Measurements from ENCODE around the gene TCEANC.
A peak's percentile ranks its signal among the peaks of the same experiment; 100 is the strongest.
"Not testable (repeated sequence)": the region's sequence is repeated elsewhere in the genome, so short reads cannot be mapped to it uniquely, and the experiment has no call there.

The TCEANC gene, protein sequence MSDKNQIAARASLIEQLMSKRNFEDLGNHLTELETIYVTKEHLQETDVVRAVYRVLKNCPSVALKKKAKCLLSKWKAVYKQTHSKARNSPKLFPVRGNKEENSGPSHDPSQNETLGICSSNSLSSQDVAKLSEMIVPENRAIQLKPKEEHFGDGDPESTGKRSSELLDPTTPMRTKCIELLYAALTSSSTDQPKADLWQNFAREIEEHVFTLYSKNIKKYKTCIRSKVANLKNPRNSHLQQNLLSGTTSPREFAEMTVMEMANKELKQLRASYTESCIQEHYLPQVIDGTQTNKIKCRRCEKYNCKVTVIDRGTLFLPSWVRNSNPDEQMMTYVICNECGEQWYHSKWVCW

DNA sequence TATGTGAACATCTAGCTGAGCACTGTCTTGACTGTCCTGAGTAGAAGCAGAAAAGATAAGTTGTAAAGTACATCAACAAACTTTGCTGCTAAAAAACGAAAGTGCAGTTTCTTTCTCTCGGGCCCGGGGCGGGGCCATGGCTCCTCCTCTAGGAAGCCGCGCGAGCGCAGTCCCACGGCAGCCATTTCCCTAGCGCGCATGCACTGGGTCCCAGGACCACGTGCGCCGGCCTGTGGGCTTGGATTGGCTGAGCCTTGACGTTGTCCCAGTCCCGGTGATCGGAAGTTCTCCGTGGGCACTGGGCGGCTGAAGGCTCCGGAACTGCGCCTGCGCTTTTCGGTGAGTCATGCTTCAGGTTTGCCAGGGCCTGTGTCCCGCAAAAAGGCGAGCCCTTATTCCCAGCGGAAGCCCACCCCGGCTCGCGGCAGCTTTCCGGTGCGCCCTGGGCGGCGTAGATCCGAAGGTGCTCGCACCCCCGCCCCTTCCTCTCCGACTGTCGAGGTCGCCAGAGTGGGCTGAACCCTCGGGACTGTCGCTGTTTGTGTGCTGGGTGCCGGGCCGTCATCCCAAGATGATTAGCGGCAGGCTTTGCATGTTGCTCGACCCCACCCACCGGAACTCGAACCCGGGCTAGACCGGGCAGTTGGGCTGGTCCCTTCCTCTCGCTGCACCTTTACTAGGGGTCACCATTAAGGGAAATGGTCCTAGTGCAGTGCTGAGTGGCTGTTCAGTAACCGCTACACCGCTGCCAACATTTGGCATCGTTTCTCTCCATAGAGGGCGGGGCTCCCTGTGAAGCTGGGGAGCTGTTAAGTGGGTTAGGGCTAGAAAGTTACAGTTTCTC lies at the start of gene TCEANC:
TSS of gene TCEANC (plus strand) at position 292 of the 844 bp plus-strand sequence. CDS start 9,368 bp downstream, outside the sequence.
- Histone ChIP-seq H3K36me3 (ENCODE audit: control insufficient read depth, insufficient read depth, low read length) (no peaks in the 10 kb centered on the region), H3K27me3 (ENCODE audit: control insufficient read depth, insufficient read depth, low read length) (no peaks in the 10 kb centered on the region)

DNA sequence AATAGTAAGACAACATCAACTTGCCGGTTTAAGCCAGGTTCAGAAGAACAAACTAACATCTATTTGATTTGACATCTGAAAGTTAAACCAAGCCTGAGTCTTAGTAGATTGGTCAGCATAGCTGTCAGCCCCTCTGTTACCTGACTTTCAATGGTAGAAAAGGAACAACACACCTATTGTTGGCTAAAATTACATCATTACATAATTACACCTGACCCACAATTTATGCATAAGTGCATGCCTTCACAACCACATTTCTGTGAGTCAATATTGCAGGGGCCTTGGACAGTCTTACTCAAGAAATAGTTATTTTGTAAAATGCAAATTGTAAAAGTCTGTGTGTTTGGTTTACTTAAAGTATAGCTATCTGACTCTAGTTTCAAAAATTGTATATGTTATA lies 47.3 kb upstream of the TCEANC start:
- Histone ChIP-seq H3K27me3 (ENCODE audit: control insufficient read depth, insufficient read depth, low read length) (no peaks in the 10 kb centered on the region), H3K9me3 (ENCODE audit: control insufficient read depth, low read length) (no peaks in the 10 kb centered on the region), H3K4me3 (ENCODE audit: low read length) (no peak overlapping the region), H3K4me1 (ENCODE audit: control insufficient read depth, insufficient read depth, low read length) (no peaks in the 10 kb centered on the region), H3K9ac (ENCODE audit: low read length) (no peak overlapping the region), H3K36me3 (ENCODE audit: control insufficient read depth, insufficient read depth, low read length) (no peaks in the 10 kb centered on the region)

More for the DNA sequence above, at the start of gene TCEANC:
- Histone ChIP-seq H3K9me3 (ENCODE audit: control insufficient read depth, low read length) (no peaks in the 10 kb centered on the region), H3K4me1 (ENCODE audit: control insufficient read depth, insufficient read depth, low read length) (no peaks in the 10 kb centered on the region), H3K4me3 (ENCODE audit: low read length) (peak within 1 kb of the TSS; percentile 32), H3K9ac (ENCODE audit: low read length) (peak within 1 kb of the TSS; percentile 72)

DNA sequence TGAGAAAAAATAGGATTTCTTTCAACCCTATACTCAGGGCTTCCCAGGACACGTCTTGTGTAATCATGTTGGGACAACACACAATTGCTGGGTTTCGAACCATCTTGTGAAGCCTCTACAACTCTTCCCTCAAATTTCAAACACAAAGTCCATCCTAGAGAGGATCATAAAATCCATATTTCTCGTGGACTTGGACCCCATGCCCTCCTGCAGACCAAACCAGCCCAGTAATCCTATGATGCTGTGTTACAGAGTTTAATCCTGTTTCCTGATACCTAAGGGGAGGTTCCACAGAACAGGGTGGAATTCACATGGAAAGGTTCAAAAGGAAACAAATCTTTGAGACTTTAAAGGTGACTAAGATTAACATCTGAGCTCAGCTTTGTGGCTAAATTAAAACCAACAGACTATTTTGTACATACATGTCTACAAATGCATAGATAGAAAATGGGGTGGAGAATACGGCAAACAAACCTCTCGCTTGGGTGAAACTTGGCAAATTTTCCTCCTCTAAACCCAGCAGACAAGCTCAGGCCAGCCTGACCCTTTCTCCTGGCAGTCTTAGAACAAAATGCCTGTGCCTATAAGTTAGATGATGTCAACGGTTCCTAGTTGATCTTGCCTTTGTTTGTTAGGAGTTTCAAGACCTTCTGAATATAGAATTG lies 45.5 kb upstream of the TCEANC start:
- Histone ChIP-seq H3K9me3 (ENCODE audit: control insufficient read depth, low read length) (no peaks in the 10 kb centered on the region), H3K36me3 (ENCODE audit: control insufficient read depth, insufficient read depth, low read length) (no peaks in the 10 kb centered on the region), H3K27me3 (ENCODE audit: control insufficient read depth, insufficient read depth, low read length) (no peaks in the 10 kb centered on the region), H3K4me3 (ENCODE audit: low read length) (no peak overlapping the region), H3K9ac (ENCODE audit: low read length) (no peak overlapping the region), H3K4me1 (ENCODE audit: control insufficient read depth, insufficient read depth, low read length) (no peaks in the 10 kb centered on the region)

DNA sequence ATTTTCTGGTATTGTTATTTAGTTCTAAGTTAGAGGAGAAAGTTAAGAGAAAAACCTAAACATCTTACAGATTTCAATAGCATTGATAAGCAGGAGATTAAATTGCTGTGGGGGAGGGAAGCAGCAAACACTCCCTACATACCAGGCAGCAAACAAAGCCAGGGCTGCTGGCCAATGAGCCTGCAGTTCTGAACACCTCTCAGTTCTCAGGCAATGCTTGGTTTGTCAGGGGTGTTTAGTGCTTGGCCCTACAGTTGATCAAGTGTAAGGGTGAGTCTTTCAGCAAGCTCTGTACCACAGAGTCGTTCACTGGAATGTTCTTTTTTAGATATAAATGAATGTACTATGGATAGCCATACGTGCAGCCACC lies 45.0 kb upstream of the TCEANC start:
- Histone ChIP-seq H3K9ac (ENCODE audit: low read length) (no peak overlapping the region), H3K4me3 (ENCODE audit: low read length) (no peak overlapping the region), H3K4me1 (ENCODE audit: control insufficient read depth, insufficient read depth, low read length) (no peaks in the 10 kb centered on the region), H3K36me3 (ENCODE audit: control insufficient read depth, insufficient read depth, low read length) (no peaks in the 10 kb centered on the region), H3K27me3 (ENCODE audit: control insufficient read depth, insufficient read depth, low read length) (no peaks in the 10 kb centered on the region), H3K9me3 (ENCODE audit: control insufficient read depth, low read length) (no peaks in the 10 kb centered on the region)

DNA sequence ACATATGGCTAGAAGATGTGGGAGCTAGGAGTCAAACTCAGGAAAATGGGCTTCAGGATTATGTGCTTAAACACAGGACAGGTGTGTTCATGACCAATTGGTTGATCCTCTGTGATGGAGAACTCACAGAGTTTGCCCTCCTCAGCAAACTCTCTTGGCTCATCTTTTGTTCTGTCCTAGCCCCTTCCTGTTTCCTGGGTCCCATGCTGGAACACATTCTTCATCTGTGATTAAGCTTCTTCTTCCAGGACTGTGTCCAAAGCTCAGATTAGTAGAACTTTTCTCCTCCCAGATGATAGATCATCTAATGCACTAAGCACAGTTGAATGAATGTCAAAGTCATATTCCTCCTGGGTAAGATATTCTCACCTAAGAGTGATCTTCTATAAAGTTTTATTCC lies 38.8 kb upstream of the TCEANC start:
- Histone ChIP-seq H3K9me3 (ENCODE audit: control insufficient read depth, low read length) (no peaks in the 10 kb centered on the region), H3K9ac (ENCODE audit: low read length) (no peak overlapping the region), H3K27me3 (ENCODE audit: control insufficient read depth, insufficient read depth, low read length) (no peaks in the 10 kb centered on the region), H3K36me3 (ENCODE audit: control insufficient read depth, insufficient read depth, low read length) (no peaks in the 10 kb centered on the region), H3K4me1 (ENCODE audit: control insufficient read depth, insufficient read depth, low read length) (no peaks in the 10 kb centered on the region), H3K4me3 (ENCODE audit: low read length) (no peak overlapping the region)

DNA sequence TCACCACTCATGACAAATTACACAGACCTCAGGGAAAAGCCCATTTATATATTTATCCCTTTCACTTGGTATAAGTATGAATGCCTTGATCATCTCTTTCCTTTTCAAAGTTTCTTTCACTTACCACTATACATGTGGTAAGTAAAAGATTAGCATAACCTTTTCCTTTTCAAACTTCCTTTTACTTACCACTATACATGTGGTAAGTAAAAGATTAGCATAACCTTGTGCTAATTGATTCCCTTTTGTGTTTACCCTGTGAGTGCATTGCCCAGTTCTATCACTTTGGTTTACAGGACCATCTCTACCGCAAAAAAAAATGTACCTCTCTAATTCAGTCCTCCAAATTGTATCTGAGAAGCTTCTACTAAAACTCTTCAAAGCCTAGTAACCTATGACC lies 32.7 kb upstream of the TCEANC start:
- Histone ChIP-seq H3K9ac (ENCODE audit: low read length) (no peak overlapping the region), H3K4me1 (ENCODE audit: control insufficient read depth, insufficient read depth, low read length) (no peaks in the 10 kb centered on the region), H3K4me3 (ENCODE audit: low read length) (no peak overlapping the region), H3K36me3 (ENCODE audit: control insufficient read depth, insufficient read depth, low read length) (no peaks in the 10 kb centered on the region), H3K9me3 (ENCODE audit: control insufficient read depth, low read length) (no peaks in the 10 kb centered on the region), H3K27me3 (ENCODE audit: control insufficient read depth, insufficient read depth, low read length) (no peaks in the 10 kb centered on the region)

DNA sequence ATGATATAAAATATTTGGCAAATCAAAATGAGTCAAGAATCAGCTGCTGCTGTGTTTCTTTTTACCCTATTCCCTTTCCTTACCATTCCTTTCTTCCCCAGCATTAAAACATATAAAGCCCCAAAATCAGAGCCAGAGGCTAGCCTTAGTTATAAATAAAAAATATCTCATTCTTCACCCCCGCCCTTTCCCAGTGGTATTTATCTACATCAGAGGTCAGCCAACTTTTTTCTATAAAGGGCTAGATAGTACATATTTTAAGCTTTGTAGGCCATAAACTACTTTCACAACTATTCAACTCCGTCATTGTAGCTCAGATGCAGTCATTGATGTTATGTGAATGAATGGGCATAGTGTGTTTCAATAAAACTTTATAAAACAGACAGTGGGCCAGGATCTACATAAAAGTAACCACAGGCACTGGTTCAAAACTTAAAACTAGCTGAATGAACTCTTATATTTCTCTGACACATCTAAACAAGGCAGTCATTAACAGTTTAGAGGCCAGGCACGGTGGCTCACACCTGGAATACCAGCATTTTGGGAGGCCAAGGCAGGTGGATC lies 30.5 kb upstream of the TCEANC start:
- Histone ChIP-seq H3K4me1 (ENCODE audit: control insufficient read depth, insufficient read depth, low read length) (no peaks in the 10 kb centered on the region), H3K36me3 (ENCODE audit: control insufficient read depth, insufficient read depth, low read length) (no peaks in the 10 kb centered on the region), H3K9ac (ENCODE audit: low read length) (no peak overlapping the region), H3K27me3 (ENCODE audit: control insufficient read depth, insufficient read depth, low read length) (no peaks in the 10 kb centered on the region), H3K9me3 (ENCODE audit: control insufficient read depth, low read length) (no peaks in the 10 kb centered on the region), H3K4me3 (ENCODE audit: low read length) (no peak overlapping the region)

DNA sequence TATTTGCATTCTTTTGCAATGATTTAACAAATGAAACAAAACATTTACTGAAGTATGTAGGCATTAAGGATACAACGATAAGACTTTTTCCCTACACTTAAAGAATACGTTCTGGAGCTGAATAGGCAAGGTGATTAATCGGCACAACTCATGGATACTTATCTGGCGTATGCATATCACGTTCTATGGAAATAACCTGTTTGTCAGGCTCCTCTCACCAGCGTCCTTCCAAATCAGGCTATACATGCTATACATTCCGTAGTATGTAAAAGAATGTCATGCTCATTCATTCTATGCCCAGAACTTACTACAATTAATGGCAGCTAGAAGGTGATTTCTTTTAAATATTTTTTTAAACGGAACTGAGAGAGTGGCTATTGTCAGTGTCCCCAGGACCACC lies 25.6 kb upstream of the TCEANC start:
- Histone ChIP-seq H3K4me3 (ENCODE audit: low read length) (no peak overlapping the region), H3K4me1 (ENCODE audit: control insufficient read depth, insufficient read depth, low read length) (no peaks in the 10 kb centered on the region), H3K9ac (ENCODE audit: low read length) (no peak overlapping the region), H3K27me3 (ENCODE audit: control insufficient read depth, insufficient read depth, low read length) (no peaks in the 10 kb centered on the region), H3K9me3 (ENCODE audit: control insufficient read depth, low read length) (no peaks in the 10 kb centered on the region), H3K36me3 (ENCODE audit: control insufficient read depth, insufficient read depth, low read length) (no peaks in the 10 kb centered on the region)

DNA sequence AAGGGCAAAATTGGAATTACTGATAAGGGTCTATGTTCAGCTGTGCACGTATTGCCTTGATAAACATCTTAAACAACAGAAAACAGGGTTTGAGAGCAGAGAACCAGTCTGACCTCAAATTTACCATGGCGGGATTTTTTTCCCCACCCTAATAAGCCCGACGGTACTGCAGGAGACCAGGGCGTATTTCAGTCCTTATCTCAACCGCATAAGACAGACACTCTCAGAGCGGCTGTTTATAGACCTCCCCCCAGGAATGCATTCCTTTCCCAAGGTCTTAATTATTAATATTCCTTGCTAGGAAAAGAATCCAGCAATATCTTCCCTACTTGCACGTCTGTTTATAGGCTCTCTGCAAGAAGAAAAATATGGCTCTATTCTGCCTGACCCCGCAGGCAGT lies 15.7 kb upstream of the TCEANC start:
- H3K9me3 ChIP-seq (ENCODE audit: control insufficient read depth, low read length); H3K4me1 ChIP-seq (ENCODE audit: control insufficient read depth, insufficient read depth, low read length); H3K27me3 ChIP-seq (ENCODE audit: control insufficient read depth, insufficient read depth, low read length); H3K36me3 ChIP-seq (ENCODE audit: control insufficient read depth, insufficient read depth, low read length); H3K4me3 ChIP-seq (ENCODE audit: low read length); H3K9ac ChIP-seq (ENCODE audit: low read length): not testable (repeated sequence)

DNA sequence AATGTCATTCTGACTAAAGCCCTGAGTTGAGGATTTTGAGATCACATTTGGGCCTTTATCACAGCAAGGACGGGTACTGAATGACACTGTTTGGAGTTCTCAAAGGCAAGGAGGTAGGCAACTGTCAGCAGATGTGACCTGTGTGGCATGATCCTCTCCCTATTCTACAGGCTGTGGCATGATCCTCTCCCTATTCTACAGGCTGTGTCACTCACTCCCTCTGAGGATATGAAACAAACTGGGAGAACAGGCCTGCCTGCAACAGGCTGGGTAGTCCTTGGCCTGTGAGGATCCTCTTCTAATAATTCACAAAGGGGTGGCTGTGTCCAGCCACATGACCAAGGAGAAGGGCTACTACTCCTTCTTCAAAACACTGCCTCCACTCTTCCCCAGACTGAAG lies 14.9 kb upstream of the TCEANC start:
- H3K36me3 ChIP-seq (ENCODE audit: control insufficient read depth, insufficient read depth, low read length) = no peaks in the 10 kb centered on the region
- H3K4me1 ChIP-seq (ENCODE audit: control insufficient read depth, insufficient read depth, low read length) = no peaks in the 10 kb centered on the region
- no peak overlapping the region for H3K4me3 ChIP-seq (ENCODE audit: low read length)
- H3K9ac ChIP-seq (ENCODE audit: low read length) = no peak overlapping the region
- H3K27me3 ChIP-seq (ENCODE audit: control insufficient read depth, insufficient read depth, low read length) = no peaks in the 10 kb centered on the region
- H3K9me3 ChIP-seq (ENCODE audit: control insufficient read depth, low read length) = no peaks in the 10 kb centered on the region

DNA sequence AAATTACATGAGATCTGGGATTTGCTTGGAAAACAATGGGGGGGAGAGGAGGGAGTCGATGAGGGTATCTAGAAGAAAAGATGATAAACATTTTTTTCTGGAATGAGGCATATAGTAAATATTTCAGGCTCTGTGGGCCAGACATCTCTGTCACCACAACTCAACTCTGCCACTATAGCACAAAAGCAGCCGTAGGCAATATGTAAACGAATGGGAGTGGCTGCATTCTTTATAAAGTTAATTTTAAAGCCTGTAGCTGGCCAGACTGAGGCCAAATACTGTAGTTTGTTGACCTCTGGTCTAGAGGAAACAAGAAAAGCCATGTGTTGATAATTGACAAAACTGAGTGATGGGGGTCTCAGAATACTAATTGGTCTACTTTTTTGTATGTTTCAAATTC lies 14.1 kb upstream of the TCEANC start:
- no peaks in the 10 kb centered on the region for H3K36me3 ChIP-seq (ENCODE audit: control insufficient read depth, insufficient read depth, low read length)
- H3K4me1 ChIP-seq (ENCODE audit: control insufficient read depth, insufficient read depth, low read length) = no peaks in the 10 kb centered on the region
- no peaks in the 10 kb centered on the region for H3K27me3 ChIP-seq (ENCODE audit: control insufficient read depth, insufficient read depth, low read length)
- no peak overlapping the region for H3K4me3 ChIP-seq (ENCODE audit: low read length)
- no peak overlapping the region for H3K9ac ChIP-seq (ENCODE audit: low read length)
- H3K9me3 ChIP-seq (ENCODE audit: control insufficient read depth, low read length) = no peaks in the 10 kb centered on the region

DNA sequence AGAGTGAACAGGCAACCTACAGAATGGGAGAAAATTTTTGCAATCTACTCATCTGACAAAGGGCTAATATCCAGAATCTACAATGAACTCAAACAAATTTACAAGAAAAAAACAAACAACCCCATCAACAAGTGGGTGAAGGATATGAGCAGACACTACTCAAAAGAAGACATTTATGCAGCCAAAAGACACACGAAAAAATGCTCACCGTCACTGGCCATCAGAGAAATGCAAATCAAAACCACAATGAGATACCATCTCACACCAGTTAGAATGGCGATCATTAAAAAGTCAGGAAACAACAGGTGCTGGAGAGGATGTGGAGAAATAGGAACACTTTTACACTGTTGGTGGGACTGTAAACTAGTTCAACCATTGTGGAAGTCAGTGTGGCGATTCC lies 11.3 kb upstream of the TCEANC start:
- not testable (repeated sequence) for H3K4me3 ChIP-seq (ENCODE audit: low read length); H3K4me1 ChIP-seq (ENCODE audit: control insufficient read depth, insufficient read depth, low read length); H3K9me3 ChIP-seq (ENCODE audit: control insufficient read depth, low read length); H3K27me3 ChIP-seq (ENCODE audit: control insufficient read depth, insufficient read depth, low read length); H3K9ac ChIP-seq (ENCODE audit: low read length); H3K36me3 ChIP-seq (ENCODE audit: control insufficient read depth, insufficient read depth, low read length)

Data from mucosa of stomach (tissue), 1 donor.